ENCODE results near the gene C5.
"Not testable (repeated sequence)": the region's sequence is repeated elsewhere in the genome, so short reads cannot be mapped to it uniquely, and the experiment has no call there.

The C5 gene

DNA sequence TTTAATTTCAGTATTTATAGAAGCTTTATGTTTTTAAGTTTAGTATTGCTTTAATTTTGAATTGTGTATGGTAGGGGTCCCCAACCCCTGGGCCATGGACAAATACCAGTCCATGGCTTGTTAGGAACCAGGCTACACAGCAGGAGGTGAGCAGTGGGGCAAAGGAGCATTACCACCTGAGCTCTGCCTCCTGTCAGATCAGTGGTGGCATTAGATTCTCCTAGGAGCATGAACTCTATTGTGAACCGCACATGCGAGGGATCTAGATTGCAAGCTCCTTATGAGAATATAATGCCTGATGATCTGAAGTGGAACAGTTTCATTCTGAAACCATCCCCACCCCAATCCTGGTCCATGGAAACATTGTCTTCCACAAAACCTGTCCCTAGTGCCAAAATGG, 1.9 kb downstream of the C5 start:
- DNase-seq: no peak

DNA sequence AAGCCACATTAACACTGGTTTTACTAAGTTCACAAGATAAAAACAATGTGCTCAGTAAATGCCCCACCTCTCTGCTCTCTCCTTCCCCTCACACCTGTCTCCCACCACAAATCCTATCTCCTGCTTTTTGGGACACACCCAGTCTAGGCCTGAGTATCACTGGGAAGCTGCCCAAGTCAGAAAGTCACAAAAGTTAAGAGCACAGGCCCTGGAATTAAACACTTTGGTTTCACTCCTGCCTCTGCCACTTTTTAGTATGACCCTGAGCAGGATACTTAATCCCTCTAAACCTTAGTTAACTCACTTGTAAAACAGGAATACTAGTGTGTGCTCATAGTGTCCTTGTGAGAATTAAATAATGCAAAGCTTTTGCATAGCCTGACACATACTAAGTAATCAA, 11.3 kb downstream of the C5 start:
- DNase-seq: no peak

DNA sequence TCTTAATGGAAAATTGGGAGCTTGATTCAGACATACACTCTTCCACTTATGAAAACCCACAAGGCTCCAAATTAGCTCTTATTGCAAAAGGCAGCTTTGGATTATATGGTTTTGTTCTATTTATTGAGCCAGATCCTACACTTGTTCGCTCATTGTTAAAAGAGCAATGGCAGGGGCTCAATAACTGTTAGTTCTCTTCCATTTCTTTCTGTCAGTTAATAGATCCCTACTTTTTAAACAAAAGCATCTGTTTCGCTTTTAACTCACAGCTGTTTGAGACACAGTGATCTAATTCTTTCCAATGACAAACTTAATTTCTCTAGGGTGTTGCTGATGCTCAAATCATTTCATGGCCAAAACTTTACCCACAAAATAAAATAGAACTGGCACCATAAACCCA, 11.7 kb downstream of the C5 start:
- DNase-seq: no peak

DNA sequence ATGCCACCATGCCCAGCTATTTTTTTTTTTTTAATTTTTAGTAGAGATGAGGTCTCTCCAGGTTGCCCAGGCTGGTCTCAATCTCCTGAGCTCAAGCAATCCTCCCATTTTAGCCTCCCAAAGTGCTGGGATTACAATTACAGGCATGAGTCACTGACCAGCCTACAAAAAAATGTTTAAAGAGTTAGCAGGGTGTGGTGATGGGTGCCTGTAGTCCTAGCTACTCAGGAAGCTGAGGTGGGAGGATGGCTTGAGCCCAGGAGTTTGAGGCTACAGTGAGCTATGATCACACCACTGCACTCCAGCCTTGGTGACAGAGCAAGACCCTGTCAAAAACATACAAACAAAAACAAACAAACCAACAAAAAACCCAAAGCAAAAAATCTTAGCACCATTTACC, 14.4 kb downstream of the C5 start:
- peak; percentile 68 for DNase-seq

DNA sequence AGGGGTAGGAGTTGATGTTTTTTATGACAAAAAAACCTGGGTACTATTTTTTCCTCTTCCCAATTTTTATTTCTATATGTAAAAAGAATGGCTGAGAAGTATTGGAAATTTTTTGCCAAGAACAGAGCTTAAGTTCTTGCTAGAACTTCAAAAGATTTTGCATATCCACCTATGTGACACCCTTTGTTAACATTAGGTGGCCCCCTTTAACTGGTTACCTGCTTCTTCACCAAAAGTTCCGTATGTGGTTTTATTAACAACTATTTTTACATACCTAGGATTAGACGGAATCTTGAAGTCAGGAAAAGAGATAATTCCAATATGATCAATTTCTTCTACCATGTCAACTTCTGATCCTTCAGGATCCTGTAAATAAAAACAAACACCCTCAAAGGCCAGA, 15.5 kb downstream of the C5 start:
- DNase-seq: no peak

DNA sequence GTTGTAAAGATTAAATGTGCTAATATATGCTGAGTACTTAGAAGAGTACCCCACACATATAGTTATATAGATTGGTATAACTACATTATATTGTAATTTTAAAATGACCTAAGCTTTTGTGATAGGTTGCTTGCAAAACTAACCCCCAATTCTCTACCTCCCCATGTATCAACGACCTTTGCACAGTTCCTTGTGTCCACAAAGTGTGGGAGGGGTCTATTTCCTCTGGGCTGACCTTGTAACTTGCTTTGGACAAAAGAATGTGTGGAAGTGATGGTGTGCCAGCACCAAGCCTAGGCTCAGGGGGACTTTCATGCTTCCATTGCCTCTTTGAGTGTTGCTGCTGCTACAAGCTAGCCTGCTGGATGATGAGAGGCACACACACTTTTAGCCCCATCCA, 20.6 kb downstream of the C5 start:
- no peak for DNase-seq

DNA sequence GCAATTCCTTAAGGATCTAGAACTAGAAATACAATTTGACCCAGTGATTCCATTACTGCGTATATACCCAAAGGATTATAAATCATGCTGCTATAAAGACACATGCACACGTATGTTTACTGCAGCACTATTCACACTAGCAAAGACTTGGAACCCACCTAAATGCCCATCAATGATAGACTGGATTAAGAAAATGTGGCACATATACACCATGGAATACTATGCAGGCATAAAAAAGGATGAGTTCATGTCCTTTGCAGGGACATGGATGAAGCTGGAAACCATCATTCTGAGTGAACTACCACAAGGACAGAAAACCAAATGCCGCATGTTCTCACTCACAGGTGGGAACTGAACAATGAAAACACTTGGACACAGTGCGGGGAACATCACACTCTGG, 21.8 kb downstream of the C5 start:
- DNase-seq: not testable (repeated sequence)

DNA sequence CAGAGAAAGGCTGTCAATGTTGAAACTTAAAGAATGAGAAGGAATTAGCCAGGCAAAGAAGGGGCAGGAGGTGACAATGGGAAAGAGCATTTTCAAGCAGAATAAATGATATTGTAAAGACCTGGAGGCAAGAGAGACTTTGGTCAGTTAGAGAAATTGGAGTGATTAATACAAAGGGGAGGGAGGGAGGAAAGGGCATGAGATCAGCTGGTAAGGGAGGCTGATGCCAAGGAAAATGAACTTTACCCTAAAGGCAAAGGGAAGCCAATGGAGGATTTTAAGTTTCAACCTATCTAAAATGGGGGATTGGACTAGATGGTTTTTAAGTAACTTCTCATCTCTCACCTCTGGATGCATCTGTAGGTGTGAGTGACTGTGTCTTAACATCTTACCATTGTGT, 23.3 kb downstream of the C5 start:
- DNase-seq: no peak

DNA sequence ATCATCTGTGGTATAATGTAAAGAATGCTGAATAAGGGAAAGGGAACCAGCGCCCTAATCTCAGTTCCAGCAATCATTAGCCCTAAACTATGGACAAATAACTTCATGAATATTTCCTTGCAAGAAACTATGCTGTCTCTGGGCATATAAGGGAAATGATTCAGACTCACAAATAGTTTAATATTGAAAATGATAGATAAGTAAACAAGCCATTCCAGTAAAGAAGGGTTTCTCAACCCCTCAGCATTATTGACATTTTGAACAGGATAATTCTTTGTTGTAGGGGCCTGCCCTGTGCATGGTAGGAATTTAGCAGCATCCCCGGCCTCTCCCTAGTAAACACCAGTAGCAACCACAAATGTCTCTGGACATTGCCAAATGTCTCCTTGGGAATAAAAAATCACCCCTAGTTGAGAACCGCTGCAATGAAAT, 23.8 kb downstream of the C5 start:
- DNase-seq: no peak

DNA sequence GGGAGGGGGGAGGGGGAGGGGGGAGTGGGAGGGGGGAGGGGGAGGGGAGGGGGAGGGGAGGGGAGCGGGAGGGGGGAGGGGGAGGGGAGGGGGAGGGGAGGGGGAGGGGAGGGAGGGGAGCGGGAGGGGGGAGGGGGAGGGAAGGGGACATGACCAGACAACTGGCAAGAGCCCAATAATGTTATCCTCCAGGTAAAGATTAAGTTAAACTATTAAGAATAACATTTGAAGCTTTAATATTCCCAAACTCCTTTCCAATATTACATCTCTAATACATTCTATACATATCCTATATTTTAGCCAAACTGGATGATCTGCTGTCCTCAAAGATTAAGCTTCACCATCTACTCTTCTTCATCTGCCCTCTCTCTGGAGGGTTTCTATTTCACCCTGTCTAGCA, 25.8 kb downstream of the C5 start:
- no peak for DNase-seq

DNA sequence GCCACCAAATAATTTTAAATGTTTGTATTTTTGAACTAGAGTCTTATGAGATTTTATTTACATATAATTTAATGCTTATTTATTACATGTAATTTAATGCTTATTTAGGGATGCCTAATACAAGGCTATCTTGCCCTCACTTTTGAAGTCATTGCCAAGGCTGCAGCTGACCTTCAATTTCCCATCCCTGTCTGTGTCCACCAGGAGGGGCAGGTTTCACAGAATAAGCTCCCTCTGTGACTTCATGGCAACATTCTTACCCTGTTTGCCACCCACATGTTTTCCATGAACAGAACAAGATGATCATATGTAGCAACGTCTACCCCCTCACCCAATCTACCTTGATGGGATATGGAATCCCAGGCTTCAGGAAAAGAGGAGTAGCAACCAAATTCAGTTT, 27.0 kb downstream of the C5 start:
- no peak for DNase-seq

DNA sequence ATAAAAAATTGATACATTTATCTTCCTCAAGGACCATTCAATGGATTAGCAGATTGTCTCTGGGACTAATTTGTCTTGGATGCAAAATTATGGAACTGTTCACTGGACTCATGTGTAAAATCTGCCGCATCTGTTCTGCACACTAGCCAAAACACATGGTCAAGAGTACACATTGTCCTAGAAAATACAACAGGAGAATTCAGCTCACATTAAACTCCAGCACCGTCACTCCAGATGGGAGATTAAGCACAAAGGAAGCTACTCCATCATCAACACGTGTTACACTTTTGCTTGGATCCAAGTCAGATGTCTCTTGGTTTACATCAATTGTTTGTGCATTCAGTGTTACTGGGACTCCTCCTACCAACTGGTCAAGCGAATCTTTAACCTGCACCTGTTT, 28.8 kb downstream of the C5 start:
- DNase-seq: no peak

DNA sequence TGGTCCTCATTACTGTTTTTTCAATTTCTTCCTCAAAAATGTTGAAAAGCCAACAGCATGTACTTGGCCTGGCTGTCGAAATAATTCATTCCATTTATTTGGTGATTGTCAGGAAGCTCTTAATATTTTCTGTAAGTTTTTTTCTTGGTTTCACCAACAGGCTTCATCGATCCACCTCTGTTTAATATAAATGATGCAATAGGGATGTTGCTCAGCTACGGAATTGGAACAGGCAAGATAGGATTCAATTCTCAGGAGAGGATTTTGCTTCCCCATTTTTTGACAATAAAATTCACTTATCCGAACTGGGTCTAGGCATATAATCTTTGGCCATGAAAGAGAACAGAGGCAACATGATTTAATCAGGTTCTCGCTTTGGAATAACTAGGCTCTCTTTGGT, 30.8 kb downstream of the C5 start:
- no peak for DNase-seq

DNA sequence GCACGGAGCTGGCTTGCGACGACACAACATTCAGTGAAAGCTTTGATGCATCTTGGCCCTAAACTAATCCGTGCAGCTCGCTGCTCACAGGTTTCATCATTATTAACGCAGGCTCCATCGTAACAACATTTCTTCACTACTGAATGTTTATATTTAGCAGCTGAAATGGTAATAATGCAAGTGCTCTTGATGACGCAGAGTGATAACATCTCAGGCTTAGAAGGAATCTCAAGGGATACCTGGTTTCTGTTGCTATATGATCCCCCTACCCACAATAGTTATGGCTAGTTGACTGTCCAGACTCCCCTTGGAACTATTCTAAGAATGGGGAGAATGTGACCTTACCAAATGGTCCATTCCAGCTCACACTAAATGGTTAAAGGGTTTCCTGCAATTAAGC, 36.2 kb downstream of the C5 start:
- no peak for DNase-seq

DNA sequence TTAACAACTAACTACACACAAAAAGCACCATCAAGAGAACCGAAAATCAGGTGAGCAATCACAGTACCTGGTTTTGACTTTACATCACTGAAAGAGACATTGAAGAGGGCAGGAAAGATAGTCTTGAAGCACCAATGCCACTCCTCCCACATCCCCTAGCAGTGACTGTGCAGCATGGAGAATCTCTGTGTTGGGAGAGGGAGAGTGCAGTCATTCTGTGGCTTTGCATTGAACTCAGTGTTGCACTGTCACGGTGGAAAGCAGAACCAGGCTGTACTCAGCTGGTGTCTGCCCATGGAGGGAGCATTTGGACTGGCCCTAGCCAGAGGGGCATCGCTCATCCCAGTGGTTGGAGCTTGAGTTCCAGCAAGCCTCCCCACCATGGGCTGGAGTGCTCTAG, 40.4 kb downstream of the C5 start:
- DNase-seq: no peak

DNA sequence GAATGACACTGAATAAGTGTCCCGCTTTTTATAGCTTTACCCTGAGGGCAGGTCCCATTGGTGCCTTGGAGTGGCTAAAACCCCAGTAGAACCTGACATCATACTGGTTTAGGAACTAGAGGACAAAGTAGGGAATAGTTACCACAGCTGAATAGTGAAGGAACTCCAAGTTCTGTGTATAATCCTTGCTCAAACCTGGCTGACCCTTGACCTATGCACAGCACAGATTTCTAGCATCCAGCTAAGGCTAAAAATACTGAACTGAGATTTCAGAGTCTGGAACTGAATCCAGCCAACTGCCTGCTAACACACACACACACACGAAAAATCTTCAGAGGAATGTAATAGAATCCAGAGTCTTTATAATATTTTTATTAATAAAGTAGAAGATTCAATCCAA, 50.8 kb downstream of the C5 start:
- no peak for DNase-seq

DNA sequence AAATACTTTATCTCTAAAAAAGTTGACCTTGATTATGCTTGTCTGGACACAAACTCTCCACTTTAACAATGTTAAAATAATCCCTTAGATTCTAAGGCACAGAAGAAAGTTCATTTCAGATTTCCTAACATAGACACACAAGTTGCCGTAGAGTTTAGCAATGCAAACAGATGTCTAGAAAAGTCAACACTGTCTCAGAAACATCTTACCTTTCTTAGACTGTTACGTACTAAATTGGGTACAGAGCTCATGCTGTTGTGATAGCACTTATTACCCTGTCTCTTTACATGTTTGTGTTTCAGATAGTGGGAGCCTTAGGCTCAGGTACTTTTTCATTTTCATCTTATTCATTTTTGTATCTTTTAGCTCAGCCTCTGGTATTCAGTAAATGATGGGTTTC, 52.0 kb downstream of the C5 start:
- DNase-seq: no peak

DNA sequence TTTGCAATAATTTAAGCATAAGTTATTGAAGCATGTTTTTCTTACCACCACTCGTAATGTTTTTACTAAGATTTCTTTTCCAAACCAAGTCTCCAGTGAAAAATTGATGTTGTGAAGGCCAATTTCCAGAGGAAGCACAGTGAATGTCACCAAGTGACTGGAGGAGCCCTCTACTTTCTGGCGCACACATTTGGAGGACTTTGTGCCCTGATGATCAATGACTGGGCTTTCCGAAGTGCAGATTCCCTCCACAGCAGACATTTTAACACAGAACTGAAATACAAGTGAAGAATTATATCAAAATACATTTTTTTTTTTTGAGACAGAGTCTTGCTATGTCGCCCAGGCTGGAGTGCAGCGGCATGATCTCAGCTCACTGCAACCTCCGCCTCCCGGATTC, 52.6 kb downstream of the C5 start:
- DNase-seq: no peak

DNA sequence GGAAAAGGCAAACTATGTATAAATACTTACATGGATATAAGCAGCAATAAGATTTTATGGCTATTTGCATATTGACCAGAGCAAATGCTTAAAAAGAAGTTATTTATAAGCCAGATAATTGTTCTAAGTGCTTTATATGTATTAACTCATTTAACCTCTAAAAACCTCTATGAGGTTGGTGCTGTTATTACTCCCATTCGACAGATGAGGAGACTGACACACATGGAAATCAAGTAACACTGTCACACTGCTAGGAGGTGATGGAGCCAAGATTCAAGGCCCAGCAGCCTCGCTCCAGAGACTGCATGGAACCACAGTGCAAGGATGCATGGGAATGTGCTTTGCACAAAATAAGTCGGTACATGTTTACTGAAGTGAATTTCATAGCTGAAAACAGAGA, 53.7 kb downstream of the C5 start:
- DNase-seq: no peak

DNA sequence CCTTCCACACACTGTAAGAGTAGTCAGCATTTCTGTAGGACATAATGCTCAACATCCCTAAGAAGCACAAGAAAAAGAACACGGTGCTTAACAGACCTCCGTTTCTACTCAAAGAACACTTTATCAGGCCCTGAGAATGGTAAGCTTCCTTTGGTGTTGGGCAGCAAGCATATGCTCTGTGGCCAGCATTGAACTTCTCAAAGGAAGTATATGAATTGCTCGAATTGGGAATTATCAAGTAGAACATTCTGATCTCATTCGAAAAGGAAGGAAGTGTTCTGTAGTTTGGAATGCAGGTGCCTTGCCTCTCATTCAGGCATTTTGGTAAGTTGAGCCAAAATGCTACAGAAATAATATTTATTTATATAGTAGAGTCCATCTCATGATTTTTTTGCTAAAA, 61.0 kb downstream of the C5 start:
- no peak for DNase-seq

DNA sequence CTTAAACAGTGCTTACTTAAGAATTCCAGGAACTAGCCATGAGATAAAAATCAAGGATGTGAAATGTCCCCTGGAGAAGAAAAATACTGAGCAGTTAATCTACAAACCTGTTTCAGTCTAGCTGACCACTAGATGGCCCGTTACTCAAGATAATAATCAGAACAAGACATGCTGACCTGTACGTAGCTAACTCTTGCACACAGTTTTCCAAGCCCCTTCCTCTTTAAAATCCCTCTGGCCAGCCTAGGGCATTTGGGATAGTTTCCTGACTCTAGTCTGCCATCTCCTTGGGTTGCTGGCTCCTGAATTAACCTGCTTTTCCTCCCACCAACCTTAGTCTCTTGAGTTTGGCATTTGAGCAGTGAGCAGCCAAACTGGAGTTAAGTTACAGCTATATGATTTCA, 64.3 kb downstream of the C5 start:
- peak; percentile 19 for DNase-seq

DNA sequence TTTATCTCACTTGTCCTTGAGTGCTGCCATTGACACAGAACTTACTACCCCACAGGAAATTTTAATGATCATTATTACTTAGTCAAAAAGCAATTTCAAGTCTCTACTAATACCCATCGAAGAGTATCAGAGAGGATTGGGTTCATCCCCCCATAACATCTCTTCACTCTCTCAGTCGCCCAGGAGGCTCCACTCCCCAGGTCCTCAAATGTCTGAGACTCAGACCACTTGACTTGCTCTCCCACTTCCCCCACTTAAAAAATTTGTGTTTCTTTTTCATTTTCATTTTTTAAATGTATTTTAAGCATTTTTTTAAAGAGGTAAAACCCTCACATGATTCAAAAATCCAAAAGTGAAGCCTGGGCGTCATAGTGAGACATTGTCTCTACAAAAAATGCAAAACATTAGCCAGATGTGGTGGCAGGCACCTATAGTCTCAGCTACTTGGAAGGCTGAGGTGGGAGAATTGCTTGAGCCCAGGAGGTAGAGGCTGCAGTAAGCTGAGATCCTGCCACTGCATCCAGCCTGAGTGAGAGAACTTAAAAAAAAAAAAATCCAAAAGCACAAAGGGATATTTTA, 66.7 kb downstream of the C5 start:
- DNase-seq: no peak

DNA sequence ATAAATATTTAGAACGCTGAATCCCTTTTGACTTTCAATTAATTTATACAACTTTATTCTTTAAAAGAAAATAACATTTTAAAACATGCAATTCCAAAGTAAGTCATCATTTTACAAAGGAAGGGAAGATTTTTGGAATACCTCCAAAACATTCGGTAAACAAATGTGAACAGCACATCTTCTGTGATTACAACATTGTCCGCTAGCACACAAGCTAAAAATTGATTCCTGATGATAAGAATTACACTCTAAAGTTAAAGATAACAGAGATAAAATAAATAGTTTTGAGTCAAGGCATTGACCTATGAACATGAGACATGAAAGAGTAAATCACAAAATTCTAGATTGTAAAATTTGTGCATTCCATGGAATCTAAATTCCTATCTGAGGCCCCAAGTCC, 67.2 kb downstream of the C5 start:
- no peak for DNase-seq

DNA sequence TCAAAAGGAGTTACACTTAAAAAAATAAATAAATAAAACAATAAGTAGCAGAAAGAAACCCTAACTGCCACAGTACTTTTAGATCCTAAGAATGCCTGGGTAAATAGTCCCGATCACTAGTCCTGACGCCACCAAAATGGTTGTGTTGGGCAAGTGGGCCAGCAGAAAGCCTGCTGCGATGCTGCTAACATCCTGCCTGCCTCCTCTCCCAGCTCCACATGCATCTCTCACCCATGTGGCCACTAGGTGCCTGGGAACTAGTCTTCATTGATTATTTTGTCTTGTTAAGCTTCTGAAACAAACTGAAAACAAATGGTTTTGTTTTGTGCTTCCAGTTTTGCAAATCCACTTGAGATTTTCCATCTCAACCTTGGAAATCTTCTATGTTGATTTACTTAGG, 69.1 kb downstream of the C5 start:
- no peak for DNase-seq

DNA sequence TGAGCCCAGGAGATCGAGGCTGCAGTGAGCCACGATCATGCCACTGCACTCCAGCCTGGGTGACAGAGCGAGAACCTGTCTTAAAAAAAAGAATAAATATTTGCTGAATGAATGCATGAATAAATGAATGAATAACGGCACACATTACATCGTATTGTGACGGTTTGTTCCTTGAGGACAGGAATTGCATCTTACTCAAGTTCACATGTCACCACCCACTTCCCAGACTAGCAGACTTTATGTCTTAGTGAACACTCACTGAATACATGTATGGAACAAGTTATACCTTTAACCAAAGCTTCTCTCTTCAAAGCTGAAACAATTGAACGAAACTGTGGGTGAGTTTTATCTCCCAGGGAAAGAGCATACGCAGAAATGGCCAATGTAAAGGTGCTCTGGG, 70.3 kb downstream of the C5 start:
- no peak for DNase-seq

DNA sequence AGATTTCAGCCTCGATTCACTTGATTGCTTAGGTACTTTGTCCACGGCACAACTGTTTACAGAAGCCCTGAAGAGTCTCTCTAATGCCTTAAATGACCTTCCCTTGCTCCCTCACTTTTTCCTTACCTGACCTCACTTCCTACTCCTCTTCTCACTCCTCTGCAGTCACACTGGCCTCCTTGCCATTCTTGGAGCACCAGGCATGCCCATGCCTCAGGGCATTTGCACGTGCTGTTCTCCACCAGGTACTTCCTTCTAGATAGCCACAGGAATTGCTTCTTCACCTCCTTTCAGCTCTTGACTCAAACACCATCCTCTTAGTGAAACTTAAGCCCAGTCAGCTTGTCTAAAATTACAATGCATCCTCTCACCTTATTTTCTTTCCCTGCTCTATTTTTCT, 71.1 kb downstream of the C5 start:
- no peak for DNase-seq

All from NCI-H226 (cell line).